GM23338 (cell line): Measurements from ENCODE around the gene SNAPIN. TPM values are rescaled to one million over a fixed set of nuclear protein-coding genes. Genes with fewer than 3 reads are reported as not detected.
A peak's percentile ranks its signal among the peaks of the same experiment; 100 is the strongest.
"Not testable (repeated sequence)": the region's sequence is repeated elsewhere in the genome, so short reads cannot be mapped to it uniquely, and the experiment has no call there.

ENCODE experiments used
- ATAC-seq: fragments of 200-7000 bp; cut with Tn5 transposase; 3 replicates; pipeline ENCODE4 v1.9.1; 2020
- DNase-seq: peaks from one replicate; pipeline ENCODE4 v3.0.0-alpha.2; 2015; ENCODE audit warnings: low spot score
- H2AFZ ChIP-seq: fragments of 200-600 bp; sonication (generic); 2 replicates; pipeline ENCODE4 v1.8.0; 2016; ENCODE audit warnings: antibody characterized with exemption, mild to moderate bottlenecking, moderate library complexity
- H3F3A ChIP-seq: fragments of 200-600 bp; sonication (generic); replicated peaks from 2 replicates; pipeline ENCODE4 v1.8.0; 2017; ENCODE audit warnings: antibody characterized with exemption, mixed run types, low read depth
- H3K27ac ChIP-seq: fragments of 200-600 bp; sonication (generic); 2 replicates; pipeline ENCODE4 v1.6.1; 2016; ENCODE audit warnings: low read depth
- H3K27me3 ChIP-seq: fragments of 200-600 bp; sonication (generic); 2 replicates; pipeline ENCODE4 v1.8.0; 2016; ENCODE audit warnings: mild to moderate bottlenecking, mixed run types, moderate library complexity; ENCODE audit not compliant: insufficient read depth
- H3K36me3 ChIP-seq: fragments of 200-600 bp; sonication (generic); 2 replicates; pipeline ENCODE4 v1.8.0; 2016; ENCODE audit warnings: mild to moderate bottlenecking; ENCODE audit not compliant: insufficient read depth
- H3K4me1 ChIP-seq: fragments of 200-600 bp; sonication (generic); 2 replicates; pipeline ENCODE4 v1.8.0; 2016; ENCODE audit warnings: mild to moderate bottlenecking, moderate library complexity; ENCODE audit not compliant: insufficient read depth
- H3K4me2 ChIP-seq: fragments of 200-600 bp; sonication (generic); 2 replicates; pipeline ENCODE4 v1.7.1; 2017; ENCODE audit warnings: mixed run types
- H3K4me3 ChIP-seq: fragments of 200-600 bp; sonication (generic); 2 replicates; pipeline ENCODE4 v1.6.1; 2016; ENCODE audit warnings: mixed run types
- H3K79me2 ChIP-seq: fragments of 200-600 bp; sonication (generic); replicated peaks from 2 replicates; pipeline ENCODE4 v1.8.0; 2017; ENCODE audit warnings: mild to moderate bottlenecking; ENCODE audit not compliant: insufficient read depth
- H3K9me2 ChIP-seq: fragments of 200-600 bp; sonication (generic); 2 replicates; pipeline ENCODE4 v1.8.0; 2017; ENCODE audit not compliant: insufficient read depth
- H4K20me1 ChIP-seq: fragments of 200-600 bp; sonication (generic); replicated peaks from 2 replicates; pipeline ENCODE4 v1.8.0; 2017; ENCODE audit warnings: mild to moderate bottlenecking; ENCODE audit not compliant: insufficient read depth
- H3K27ac Mint-ChIP-seq: 2 replicates; pipeline ENCODE4 v1.8.0; 2020; ENCODE audit warnings: inconsistent platforms, mild to moderate bottlenecking, moderate library complexity, mixed read lengths
- H3K27me3 Mint-ChIP-seq: 3 replicates; pipeline ENCODE4 v1.8.0; 2022; ENCODE audit warnings: low read depth, mild to moderate bottlenecking, moderate library complexity, mixed read lengths, inconsistent platforms; ENCODE audit not compliant: insufficient read depth, poor library complexity
- H3K36me3 Mint-ChIP-seq: 3 replicates; pipeline ENCODE4 v1.8.0; 2021; ENCODE audit warnings: low read depth, mild to moderate bottlenecking, inconsistent platforms, moderate library complexity, mixed read lengths
- H3K4me1 Mint-ChIP-seq: 3 replicates; pipeline ENCODE4 v1.8.0; 2020; ENCODE audit warnings: mild to moderate bottlenecking, inconsistent platforms, mixed read lengths
- H3K4me3 Mint-ChIP-seq: 3 replicates; pipeline ENCODE4 v1.8.0; 2021; ENCODE audit warnings: moderate library complexity, mild to moderate bottlenecking, inconsistent platforms, mixed read lengths
- H3K9me3 Mint-ChIP-seq: 3 replicates; pipeline ENCODE4 v1.8.0; 2020; ENCODE audit warnings: moderate library complexity, mild to moderate bottlenecking, inconsistent platforms, mixed read lengths
- CREB1 ChIP-seq: fragments of 250-450 bp; sonication (Bioruptor Pico); IDR thresholded peaks from 2 replicates; pipeline ENCODE4 v1.5.0; 2020; ENCODE audit warnings: low read depth, mild to moderate bottlenecking, moderate library complexity
- CTCF ChIP-seq, 2 experiments: fragments of 200-600 bp in 1 of 2; sonication (generic) in 1 of 2; conservative IDR thresholded peaks; 2 replicates each; pipeline versions ENCODE4 v1.5.1 to v1.6.1; 2016 to 2017; ENCODE audit warnings: antibody characterized with exemption in 2 of 2, low read depth in 2 of 2, mild to moderate bottlenecking in 2 of 2, moderate library complexity in 1 of 2
- ETS1 ChIP-seq: IDR thresholded peaks from 2 replicates; pipeline ENCODE4 v1.6.1; 2016; ENCODE audit warnings: antibody characterized with exemption
- EZH2 ChIP-seq: fragments of 200-600 bp; sonication (generic); IDR thresholded peaks from one replicate; pipeline ENCODE4 v1.8.0; 2017; ENCODE audit warnings: antibody characterized with exemption, mild to moderate bottlenecking, low read depth; ENCODE audit not compliant: unreplicated experiment
- EZH2phosphoT487 ChIP-seq: fragments of 200-600 bp; sonication (generic); IDR thresholded peaks from one replicate; pipeline ENCODE4 v1.8.1; 2018; ENCODE audit warnings: antibody characterized with exemption; ENCODE audit not compliant: unreplicated experiment
- JUNB ChIP-seq: IDR thresholded peaks from one replicate; pipeline ENCODE4 v1.6.1; 2016; ENCODE audit warnings: antibody characterized with exemption; ENCODE audit not compliant: unreplicated experiment
- POLR2AphosphoS5 ChIP-seq: IDR thresholded peaks from 2 replicates; pipeline ENCODE4 v1.6.1; 2016; ENCODE audit warnings: antibody characterized with exemption, low read depth
- ZNF462 ChIP-seq: fragments of 250-450 bp; sonication (Bioruptor Pico); IDR thresholded peaks from 2 replicates; pipeline ENCODE4 v1.5.0; 2020; ENCODE audit warnings: mild to moderate bottlenecking, moderate library complexity
- polyA plus RNA-seq: library from polyadenylated mRNA; unstranded; fragments of >200 nt; fragmentation: Nextera tagmentation; extraction: Ambion mirVana; gene quantifications from 2 replicates; pipeline ENCODE4 v1.2.1, GENCODE V29; 2016
- total RNA-seq: library from RNA; depleted of rRNA; stranded (reverse); fragments of >200 nt; shearing (Covaris generic); gene quantifications from 2 replicates; pipeline ENCODE4 v1.2.3, GENCODE V29; 2014

The SNAPIN gene
- total and polyA plus RNA-seq, 2 experiments from 2014 or later: 25.6 to 48.5 TPM

- H4K20me1 ChIP-seq, H3K9me2 ChIP-seq, H3K9me3 Mint-ChIP-seq, H3K4me3 Mint-ChIP-seq, DNase-seq, H3K27ac Mint-ChIP-seq, H3K27me3 ChIP-seq, H3K4me1 ChIP-seq, H3K27me3 Mint-ChIP-seq: not testable (repeated sequence)
- Histone ChIP-seq H3K27ac (peak overlapping the region; percentile 18), H3K4me2 (peak overlapping the region; percentile 71), H3K36me3 (peaks cover 29% of the 10 kb centered on the region), H3K79me2 (peaks cover 34% of the 10 kb centered on the region), H3F3A (peaks cover 30% of the 10 kb centered on the region), H2AFZ (peak overlapping the region; percentile 48; the same call in 1 of the 2 replicates), H3K4me3 (peak overlapping the region; percentile 57)
- peaks cover 12% of the 10 kb centered on the region; the same call in 2 of the 3 replicates for H3K4me1 Mint-ChIP-seq
- TF ChIP-seq CTCF (conservative IDR thresholded peaks at IDR 0.05; ENCODE audit: low read depth in 2 of 2): peak; percentile 4 to 25; a peak in 2 of 4 replicates
- H3K36me3 Mint-ChIP-seq: peaks cover 36% of the 10 kb centered on the region
- ATAC-seq: peak; percentile 39
These were observed 13.3 kb downstream of the SNAPIN start for GRCh38 chr1:153671628-153672353.

- no peak overlapping the region for H3K4me3 ChIP-seq
- peaks cover 8% of the 10 kb centered on the region for H3K27me3 ChIP-seq
- H3K9me3 Mint-ChIP-seq: no peaks in the 10 kb centered on the region; the same call in 2 of the 3 replicates
- ATAC-seq (no peak), DNase-seq (no peak)
- peaks cover 19% of the 10 kb centered on the region for H3F3A ChIP-seq
- H3K36me3 ChIP-seq: peaks cover 12% of the 10 kb centered on the region
- H3K4me1 ChIP-seq: peaks cover 4% of the 10 kb centered on the region
- peaks cover 16% of the 10 kb centered on the region; the same call in 2 of the 3 replicates for H3K4me1 Mint-ChIP-seq
- H4K20me1 ChIP-seq: no peaks in the 10 kb centered on the region; the same call in none of the 2 replicates
- H3K27ac ChIP-seq: no peak overlapping the region
- H3K27me3 Mint-ChIP-seq: peaks cover 9% of the 10 kb centered on the region
- no peak overlapping the region for H3K4me2 ChIP-seq
- peak overlapping the region; percentile 22; the same call in 1 of the 3 replicates for H3K4me3 Mint-ChIP-seq
- H3K79me2 ChIP-seq: peaks cover 22% of the 10 kb centered on the region
- H3K9me2 ChIP-seq: no peaks in the 10 kb centered on the region
- no peak overlapping the region for H2AFZ ChIP-seq
- H3K27ac Mint-ChIP-seq: no peak overlapping the region
- H3K36me3 Mint-ChIP-seq: peaks cover 19% of the 10 kb centered on the region
- no peak for TF ChIP-seq ZNF462 (CRISPR knock-in tag)
- TF ChIP-seq ETS1: no peak
- TF ChIP-seq EZH2: no peak
- TF ChIP-seq CTCF (conservative IDR thresholded peaks at IDR 0.05; ENCODE audit: low read depth in 2 of 2): no peak
- TF ChIP-seq CREB1 (CRISPR knock-in tag): no peak
- no peak for TF ChIP-seq EZH2phosphoT487
- no peak for TF ChIP-seq JUNB
- TF ChIP-seq POLR2AphosphoS5: no peak
These were observed 15.0 kb downstream of the SNAPIN start for GRCh38 chr1:153673511-153673910.
